ENCODE results near the gene ZNF101.

DNA sequence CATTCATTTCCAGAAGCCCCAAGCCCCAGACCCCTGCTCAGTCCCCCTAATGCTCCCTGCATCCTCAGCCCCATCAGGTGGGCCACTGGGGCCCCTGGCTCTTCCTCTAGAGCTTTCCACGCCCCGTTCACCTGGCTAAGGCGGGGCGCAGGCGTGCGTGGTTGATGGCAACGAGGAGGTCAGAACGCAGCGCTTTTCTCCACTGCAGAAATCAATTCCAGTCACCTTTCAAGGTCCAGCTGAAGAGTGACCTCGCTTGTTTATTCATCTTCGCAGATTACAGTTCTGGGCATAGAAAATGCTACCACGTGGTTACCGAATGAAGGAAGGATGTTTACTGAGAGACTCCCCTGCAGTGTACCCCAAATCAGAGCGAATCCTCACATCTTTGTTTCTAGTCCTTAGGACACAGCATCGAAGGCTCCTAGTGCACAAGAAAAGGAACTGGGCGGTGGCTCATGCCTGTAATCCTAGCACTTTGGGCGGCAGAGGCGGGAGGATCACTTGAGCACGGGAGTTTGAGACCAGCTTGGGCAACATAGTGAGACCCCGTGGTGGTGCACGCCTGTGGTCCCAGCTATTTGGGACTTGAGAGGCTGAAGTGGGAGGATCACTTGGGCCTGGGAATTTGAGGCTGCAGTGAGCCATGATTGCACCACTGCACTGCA, 49.3 kb upstream of the ZNF101 start:
- TF ChIP-seq, protein P1, sequence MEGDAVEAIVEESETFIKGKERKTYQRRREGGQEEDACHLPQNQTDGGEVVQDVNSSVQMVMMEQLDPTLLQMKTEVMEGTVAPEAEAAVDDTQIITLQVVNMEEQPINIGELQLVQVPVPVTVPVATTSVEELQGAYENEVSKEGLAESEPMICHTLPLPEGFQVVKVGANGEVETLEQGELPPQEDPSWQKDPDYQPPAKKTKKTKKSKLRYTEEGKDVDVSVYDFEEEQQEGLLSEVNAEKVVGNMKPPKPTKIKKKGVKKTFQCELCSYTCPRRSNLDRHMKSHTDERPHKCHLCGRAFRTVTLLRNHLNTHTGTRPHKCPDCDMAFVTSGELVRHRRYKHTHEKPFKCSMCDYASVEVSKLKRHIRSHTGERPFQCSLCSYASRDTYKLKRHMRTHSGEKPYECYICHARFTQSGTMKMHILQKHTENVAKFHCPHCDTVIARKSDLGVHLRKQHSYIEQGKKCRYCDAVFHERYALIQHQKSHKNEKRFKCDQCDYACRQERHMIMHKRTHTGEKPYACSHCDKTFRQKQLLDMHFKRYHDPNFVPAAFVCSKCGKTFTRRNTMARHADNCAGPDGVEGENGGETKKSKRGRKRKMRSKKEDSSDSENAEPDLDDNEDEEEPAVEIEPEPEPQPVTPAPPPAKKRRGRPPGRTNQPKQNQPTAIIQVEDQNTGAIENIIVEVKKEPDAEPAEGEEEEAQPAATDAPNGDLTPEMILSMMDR (IDR thresholded peaks at IDR 0.05): no peak
- TF ChIP-seq HMGXB4 (CRISPR knock-in tag; IDR thresholded peaks at IDR 0.05) (no peak), STAT6 (CRISPR knock-in tag; conservative IDR thresholded peaks at IDR 0.05; ENCODE audit: low read depth) (no peak), ZNF396 (CRISPR knock-in tag; IDR thresholded peaks at IDR 0.05; ENCODE audit: borderline replicate concordance) (no peak), CREB1 (CRISPR knock-in tag; IDR thresholded peaks at IDR 0.05) (no peak), ATF6 (CRISPR knock-in tag; IDR thresholded peaks at IDR 0.05) (no peak), SMAD4 (CRISPR knock-in tag; IDR thresholded peaks at IDR 0.05) (no peak), ATF1 (CRISPR knock-in tag; IDR thresholded peaks at IDR 0.05) (no peak), ZBTB21 (CRISPR knock-in tag; IDR thresholded peaks at IDR 0.05; ENCODE audit: borderline replicate concordance) (no peak), ZNF263 (CRISPR knock-in tag; IDR thresholded peaks at IDR 0.05; ENCODE audit: low read depth) (no peak)
- TF ChIP-seq, protein P2, sequence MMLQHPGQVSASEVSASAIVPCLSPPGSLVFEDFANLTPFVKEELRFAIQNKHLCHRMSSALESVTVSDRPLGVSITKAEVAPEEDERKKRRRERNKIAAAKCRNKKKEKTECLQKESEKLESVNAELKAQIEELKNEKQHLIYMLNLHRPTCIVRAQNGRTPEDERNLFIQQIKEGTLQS (CRISPR knock-in tag; conservative IDR thresholded peaks at IDR 0.05): no peak
- TF ChIP-seq, protein P3, sequence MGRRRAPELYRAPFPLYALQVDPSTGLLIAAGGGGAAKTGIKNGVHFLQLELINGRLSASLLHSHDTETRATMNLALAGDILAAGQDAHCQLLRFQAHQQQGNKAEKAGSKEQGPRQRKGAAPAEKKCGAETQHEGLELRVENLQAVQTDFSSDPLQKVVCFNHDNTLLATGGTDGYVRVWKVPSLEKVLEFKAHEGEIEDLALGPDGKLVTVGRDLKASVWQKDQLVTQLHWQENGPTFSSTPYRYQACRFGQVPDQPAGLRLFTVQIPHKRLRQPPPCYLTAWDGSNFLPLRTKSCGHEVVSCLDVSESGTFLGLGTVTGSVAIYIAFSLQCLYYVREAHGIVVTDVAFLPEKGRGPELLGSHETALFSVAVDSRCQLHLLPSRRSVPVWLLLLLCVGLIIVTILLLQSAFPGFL (CRISPR knock-in tag; IDR thresholded peaks at IDR 0.05; ENCODE audit: borderline replicate concordance): no peak
- TF ChIP-seq, protein P4, sequence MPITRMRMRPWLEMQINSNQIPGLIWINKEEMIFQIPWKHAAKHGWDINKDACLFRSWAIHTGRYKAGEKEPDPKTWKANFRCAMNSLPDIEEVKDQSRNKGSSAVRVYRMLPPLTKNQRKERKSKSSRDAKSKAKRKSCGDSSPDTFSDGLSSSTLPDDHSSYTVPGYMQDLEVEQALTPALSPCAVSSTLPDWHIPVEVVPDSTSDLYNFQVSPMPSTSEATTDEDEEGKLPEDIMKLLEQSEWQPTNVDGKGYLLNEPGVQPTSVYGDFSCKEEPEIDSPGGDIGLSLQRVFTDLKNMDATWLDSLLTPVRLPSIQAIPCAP (CRISPR knock-in tag; IDR thresholded peaks at IDR 0.05): no peak
- TF ChIP-seq, protein P5, sequence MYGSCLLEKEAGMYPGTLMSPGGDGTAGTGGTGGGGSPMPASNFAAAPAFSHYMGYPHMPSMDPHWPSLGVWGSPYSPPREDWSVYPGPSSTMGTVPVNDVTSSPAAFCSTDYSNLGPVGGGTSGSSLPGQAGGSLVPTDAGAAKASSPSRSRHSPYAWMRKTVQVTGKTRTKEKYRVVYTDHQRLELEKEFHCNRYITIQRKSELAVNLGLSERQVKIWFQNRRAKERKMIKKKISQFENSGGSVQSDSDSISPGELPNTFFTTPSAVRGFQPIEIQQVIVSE (CRISPR knock-in tag; IDR thresholded peaks at IDR 0.05; ENCODE audit: borderline replicate concordance): no peak
